HCT116 (cell line): ENCODE results near the gene ARHGEF16.

ENCODE experiments used
- JUND ChIP-seq: IDR thresholded peaks from 2 replicates; pipeline ENCODE4 v1.6.1; 2012
- POLR2A ChIP-seq: IDR thresholded peaks from 2 replicates; pipeline ENCODE4 v1.7.0; 2011; ENCODE audit warnings: borderline replicate concordance; ENCODE audit not compliant: insufficient read depth, insufficient read length; ENCODE audit errors: extremely low read depth
- POLR2AphosphoS5 ChIP-seq: IDR thresholded peaks from 2 replicates; pipeline ENCODE4 v1.6.1; 2011; ENCODE audit warnings: mild to moderate bottlenecking, low read depth, low read length, moderate library complexity
- SIN3A ChIP-seq: IDR thresholded peaks from 2 replicates; pipeline ENCODE4 v1.6.1; 2012; ENCODE audit warnings: low read depth
- TF ChIP-seq, protein P1 (sequence below), 3 experiments: fragments of 200-600 bp in 1 of 3; sonication (generic) in 1 of 3; IDR thresholded peaks in 2 of 3; conservative IDR thresholded peaks in 1 of 3; 2 replicates each; pipeline ENCODE4 v1.5.1; 2012 to 2017; ENCODE audit warnings: low read depth in 2 of 3, low read length in 2 of 3, antibody characterized with exemption in 1 of 3, borderline replicate concordance in 1 of 3, control low read depth in 1 of 3, mild to moderate bottlenecking in 1 of 3, mixed read lengths in 1 of 3, mixed run types in 1 of 3, moderate library complexity in 1 of 3; ENCODE audit not compliant: insufficient read depth in 1 of 3

DNA sequence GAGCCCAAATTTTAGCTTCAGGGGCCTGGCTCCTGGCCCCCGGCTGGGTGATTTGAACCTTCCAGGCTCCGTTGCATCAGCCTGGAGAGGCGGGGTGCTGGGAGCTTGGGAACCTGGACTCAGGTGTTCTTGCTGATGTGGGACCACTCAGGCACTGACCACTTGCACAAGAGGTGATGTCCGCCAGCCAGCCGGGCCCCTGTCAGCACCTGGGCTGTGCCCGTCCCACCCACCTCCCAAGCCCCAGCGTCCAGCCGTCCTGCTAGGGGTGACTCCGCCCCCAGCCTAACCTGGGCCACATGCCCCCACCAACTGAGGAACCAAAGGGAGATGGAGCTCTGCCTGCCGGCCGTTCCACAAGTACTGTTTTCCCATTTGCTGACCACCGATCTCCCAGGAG, 47.4 kb upstream of the ARHGEF16 start:
- TF ChIP-seq, protein P1, sequence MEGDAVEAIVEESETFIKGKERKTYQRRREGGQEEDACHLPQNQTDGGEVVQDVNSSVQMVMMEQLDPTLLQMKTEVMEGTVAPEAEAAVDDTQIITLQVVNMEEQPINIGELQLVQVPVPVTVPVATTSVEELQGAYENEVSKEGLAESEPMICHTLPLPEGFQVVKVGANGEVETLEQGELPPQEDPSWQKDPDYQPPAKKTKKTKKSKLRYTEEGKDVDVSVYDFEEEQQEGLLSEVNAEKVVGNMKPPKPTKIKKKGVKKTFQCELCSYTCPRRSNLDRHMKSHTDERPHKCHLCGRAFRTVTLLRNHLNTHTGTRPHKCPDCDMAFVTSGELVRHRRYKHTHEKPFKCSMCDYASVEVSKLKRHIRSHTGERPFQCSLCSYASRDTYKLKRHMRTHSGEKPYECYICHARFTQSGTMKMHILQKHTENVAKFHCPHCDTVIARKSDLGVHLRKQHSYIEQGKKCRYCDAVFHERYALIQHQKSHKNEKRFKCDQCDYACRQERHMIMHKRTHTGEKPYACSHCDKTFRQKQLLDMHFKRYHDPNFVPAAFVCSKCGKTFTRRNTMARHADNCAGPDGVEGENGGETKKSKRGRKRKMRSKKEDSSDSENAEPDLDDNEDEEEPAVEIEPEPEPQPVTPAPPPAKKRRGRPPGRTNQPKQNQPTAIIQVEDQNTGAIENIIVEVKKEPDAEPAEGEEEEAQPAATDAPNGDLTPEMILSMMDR (IDR thresholded peaks at IDR 0.05 in 2 of 3, conservative IDR thresholded peaks at IDR 0.05 in 1 of 3; ENCODE audit: borderline replicate concordance in 1 of 3, insufficient read depth in 1 of 3, low read depth in 2 of 3, low read length in 2 of 3): no peak
- TF ChIP-seq POLR2A: no peak
- TF ChIP-seq SIN3A: no peak
- no peak for TF ChIP-seq JUND
- no peak for TF ChIP-seq POLR2AphosphoS5
